Astrocyte (in vitro differentiated cells and primary cell): Measurements from ENCODE around the gene ADAMTS20. TPM values are rescaled to one million over a fixed set of nuclear protein-coding genes. Genes with fewer than 3 reads are reported as not detected.
"Not testable (repeated sequence)": the region's sequence is repeated elsewhere in the genome, so short reads cannot be mapped to it uniquely, and the experiment has no call there.

Source experiments
- DNase-seq: peaks from one replicate; pipeline ENCODE4 v3.0.0-alpha.2; 2010; ENCODE audit warnings: low read depth
- FAIRE-seq: peaks from 2 replicates; lab custom pipeline; 2011; peaks lifted over from hg19 to GRCh38; lab: Jason Lieb, UNC
- H2AFZ ChIP-seq: 2 replicates; pipeline ENCODE4 v1.6.0; 2012; ENCODE audit warnings: low read depth, low read length, inconsistent platforms
- H3K27ac ChIP-seq: 2 replicates; pipeline ENCODE4 v1.5.1; 2011; ENCODE audit warnings: low read depth, low read length, inconsistent platforms
- H3K27me3 ChIP-seq: 2 replicates; pipeline ENCODE4 v1.6.0; 2011; ENCODE audit warnings: low read length, inconsistent platforms; ENCODE audit not compliant: insufficient read depth
- H3K36me3 ChIP-seq: 2 replicates; pipeline ENCODE4 v1.5.1; 2011; ENCODE audit warnings: low read length, inconsistent platforms; ENCODE audit not compliant: insufficient read depth
- H3K4me1 ChIP-seq: 2 replicates; pipeline ENCODE4 v1.5.1; 2011; ENCODE audit warnings: low read length, inconsistent platforms; ENCODE audit not compliant: insufficient read depth
- H3K4me2 ChIP-seq: 2 replicates; pipeline ENCODE4 v1.6.0; 2012; ENCODE audit warnings: low read length, inconsistent platforms
- H3K4me3 ChIP-seq: 2 replicates; pipeline ENCODE4 v1.5.1; 2011; ENCODE audit warnings: low read depth, mild to moderate bottlenecking, low read length, inconsistent platforms; ENCODE audit not compliant: insufficient read depth
- H3K79me2 ChIP-seq: 2 replicates; pipeline ENCODE4 v1.6.0; 2012; ENCODE audit warnings: mild to moderate bottlenecking, low read length, inconsistent platforms; ENCODE audit not compliant: insufficient read depth
- H3K9ac ChIP-seq: 2 replicates; pipeline ENCODE4 v1.6.0; 2012; ENCODE audit warnings: mild to moderate bottlenecking, low read length, inconsistent platforms
- H3K9me3 ChIP-seq: 2 replicates; pipeline ENCODE4 v1.5.1; 2012; ENCODE audit warnings: low read depth, mild to moderate bottlenecking, low read length, inconsistent platforms; ENCODE audit not compliant: insufficient read depth
- H4K20me1 ChIP-seq: 2 replicates; pipeline ENCODE4 v1.6.0; 2012; ENCODE audit warnings: low read length, inconsistent platforms; ENCODE audit not compliant: insufficient read depth
- H3K27ac Mint-ChIP-seq: one replicate; pipeline ENCODE4 v1.8.0; 2021; ENCODE audit warnings: mild to moderate bottlenecking, mixed read lengths; ENCODE audit not compliant: unreplicated experiment
- H3K27me3 Mint-ChIP-seq: one replicate; pipeline ENCODE4 v1.8.0; 2021; ENCODE audit warnings: low read depth, mixed read lengths; ENCODE audit not compliant: unreplicated experiment
- H3K36me3 Mint-ChIP-seq: one replicate; pipeline ENCODE4 v1.8.0; 2021; ENCODE audit warnings: low read depth, mixed read lengths; ENCODE audit not compliant: unreplicated experiment
- H3K4me1 Mint-ChIP-seq: one replicate; pipeline ENCODE4 v1.8.0; 2021; ENCODE audit warnings: low read depth, mixed read lengths; ENCODE audit not compliant: unreplicated experiment
- H3K4me3 Mint-ChIP-seq: one replicate; pipeline ENCODE4 v1.8.0; 2021; ENCODE audit warnings: mild to moderate bottlenecking, moderate library complexity, mixed read lengths; ENCODE audit not compliant: unreplicated experiment
- H3K9me3 Mint-ChIP-seq: one replicate; pipeline ENCODE4 v1.8.0; 2021; ENCODE audit warnings: mild to moderate bottlenecking, mixed read lengths; ENCODE audit not compliant: unreplicated experiment
- CTCF ChIP-seq: IDR thresholded peaks from 2 replicates; pipeline ENCODE4 v1.5.1; 2011; ENCODE audit warnings: low read depth, mild to moderate bottlenecking, inconsistent platforms, low read length, moderate library complexity; ENCODE audit not compliant: insufficient read depth
- EZH2 ChIP-seq: IDR thresholded peaks from 2 replicates; pipeline ENCODE4 v1.6.1; 2012; ENCODE audit warnings: mild to moderate bottlenecking, low read length, inconsistent platforms; ENCODE audit not compliant: insufficient read depth
- total RNA-seq: library from RNA; stranded (reverse); gene quantifications from 2 replicates; pipeline ENCODE4 v1.2.1, GENCODE V29; 2021

Gene ADAMTS20
- total RNA-seq, 1 donor from 2014 or later, result 0.66 TPM

GRCh38 chr12:43362910-43363694 is 188.9 kb downstream of the ADAMTS20 start:
- no peaks in the 10 kb centered on the region for H3K36me3 ChIP-seq
- no peaks in the 10 kb centered on the region for H3K27me3 ChIP-seq
- FAIRE-seq (no peak), DNase-seq (no peak)
- H3K36me3 Mint-ChIP-seq, result no peaks in the 10 kb centered on the region
- no peak overlapping the region for H3K27ac Mint-ChIP-seq
- H3K4me1 Mint-ChIP-seq, result no peaks in the 10 kb centered on the region
- no peaks in the 10 kb centered on the region for H3K27me3 Mint-ChIP-seq
- H3K79me2 ChIP-seq, result no peaks in the 10 kb centered on the region
- TF ChIP-seq EZH2 (no peak), CTCF (no peak)
- H3K4me1 ChIP-seq, result no peaks in the 10 kb centered on the region
- no peak overlapping the region for H3K4me3 Mint-ChIP-seq
- no peak overlapping the region for H3K4me2 ChIP-seq
- H3K9me3 Mint-ChIP-seq, result peaks cover 5% of the 10 kb centered on the region
- no peaks in the 10 kb centered on the region for H4K20me1 ChIP-seq
- no peak overlapping the region for H2AFZ ChIP-seq
- no peak overlapping the region for H3K27ac ChIP-seq
- H3K4me3 ChIP-seq, result no peak overlapping the region
- H3K9me3 ChIP-seq, result no peaks in the 10 kb centered on the region
- H3K9ac ChIP-seq, result no peak overlapping the region

GRCh38 chr12:43361031-43361710 is 190.8 kb downstream of the ADAMTS20 start:
- Mint-ChIP-seq H3K4me1 (no peaks in the 10 kb centered on the region), H3K4me3 (no peak overlapping the region), H3K27ac (no peak overlapping the region), H3K27me3 (no peaks in the 10 kb centered on the region), H3K36me3 (no peaks in the 10 kb centered on the region), H3K9me3 (peaks cover 5% of the 10 kb centered on the region)
- H3K4me1 ChIP-seq, result no peaks in the 10 kb centered on the region
- no peak overlapping the region for H3K4me3 ChIP-seq
- no peaks in the 10 kb centered on the region for H4K20me1 ChIP-seq
- TF ChIP-seq EZH2 (no peak), CTCF (no peak)
- no peaks in the 10 kb centered on the region for H3K36me3 ChIP-seq
- FAIRE-seq, result no peak
- no peaks in the 10 kb centered on the region for H3K9me3 ChIP-seq
- no peak for DNase-seq
- H3K27me3 ChIP-seq, result no peaks in the 10 kb centered on the region
- H3K9ac ChIP-seq, result no peak overlapping the region
- no peak overlapping the region for H2AFZ ChIP-seq
- no peak overlapping the region for H3K27ac ChIP-seq
- no peaks in the 10 kb centered on the region for H3K79me2 ChIP-seq
- H3K4me2 ChIP-seq, result no peak overlapping the region

GRCh38 chr12:43360001-43360400 is 192.0 kb downstream of the ADAMTS20 start:
- not testable (repeated sequence) for H3K4me1 Mint-ChIP-seq, H2AFZ ChIP-seq, H3K4me2 ChIP-seq, H3K4me1 ChIP-seq, FAIRE-seq, DNase-seq, H3K4me3 Mint-ChIP-seq, H3K36me3 ChIP-seq, H3K27ac ChIP-seq, H3K9ac ChIP-seq, H3K79me2 ChIP-seq, H3K27ac Mint-ChIP-seq, H3K9me3 Mint-ChIP-seq, H3K27me3 ChIP-seq, H3K27me3 Mint-ChIP-seq, H3K9me3 ChIP-seq, H3K36me3 Mint-ChIP-seq, H3K4me3 ChIP-seq, H4K20me1 ChIP-seq
